Measurements from ENCODE around the gene SRGAP1.
A peak's percentile ranks its signal among the peaks of the same experiment; 100 is the strongest.

Gene SRGAP1

GRCh38 chr12:64065881-64066451 is 221.5 kb downstream of the SRGAP1 start:
- TF ChIP-seq GATA3 (IDR thresholded peaks at IDR 0.05; ENCODE audit: low read depth, low read length) (no peak), GATA2 (IDR thresholded peaks at IDR 0.05; ENCODE audit: low read depth, low read length) (no peak)

DNA sequence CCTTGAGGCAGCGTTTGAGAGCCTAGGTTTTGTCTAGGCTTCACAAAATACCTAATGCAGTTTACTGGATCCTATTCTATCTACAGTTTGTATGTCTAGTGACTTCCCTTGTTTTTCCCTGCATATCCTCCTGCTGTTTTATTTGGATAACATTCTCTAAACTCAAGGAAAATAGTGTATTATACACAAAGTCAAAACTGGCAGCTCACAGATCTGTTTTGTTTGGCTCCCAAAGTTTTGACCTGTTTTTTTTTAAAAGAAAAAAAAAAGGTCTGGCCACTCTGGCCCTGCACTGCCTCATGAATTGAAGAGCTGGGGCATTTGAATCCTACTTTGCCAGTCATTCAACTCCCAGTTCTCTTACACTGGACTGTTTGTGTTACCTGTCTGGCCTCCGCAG is 222.3 kb downstream of the SRGAP1 start:
- TF ChIP-seq GATA3 (IDR thresholded peaks at IDR 0.05; ENCODE audit: low read depth, low read length) (no peak), GATA2 (IDR thresholded peaks at IDR 0.05; ENCODE audit: low read depth, low read length) (no peak)

- TF ChIP-seq GATA2 (IDR thresholded peaks at IDR 0.05; ENCODE audit: low read depth, low read length) (no peak), GATA3 (IDR thresholded peaks at IDR 0.05; ENCODE audit: low read depth, low read length) (no peak)
Measured at GRCh38 chr12:64070454-64070853, 226.0 kb downstream of the SRGAP1 start.

- no peak for TF ChIP-seq GATA2 (IDR thresholded peaks at IDR 0.05; ENCODE audit: low read depth, low read length)
- TF ChIP-seq GATA3 (IDR thresholded peaks at IDR 0.05; ENCODE audit: low read depth, low read length) = no peak
Measured at GRCh38 chr12:64072916-64073575, 228.5 kb downstream of the SRGAP1 start.

DNA sequence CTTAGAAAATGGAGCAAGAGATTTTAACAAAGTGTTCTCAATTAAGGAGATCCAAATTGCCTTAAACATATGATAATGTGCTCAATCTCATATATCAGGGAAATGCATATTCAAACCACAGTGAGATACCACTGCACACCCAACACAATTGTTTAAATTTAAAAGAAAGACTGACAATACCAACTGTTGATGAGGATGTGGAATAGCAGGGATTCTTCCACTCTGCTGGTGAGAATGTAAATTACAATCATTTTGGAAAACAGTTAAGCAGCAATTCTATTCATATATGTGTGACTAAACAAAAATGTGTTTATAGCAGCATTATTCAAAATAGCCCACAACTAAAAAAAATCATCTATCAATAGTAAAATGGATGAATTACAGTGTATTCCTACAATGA is 233.4 kb downstream of the SRGAP1 start:
- TF ChIP-seq GATA3 (IDR thresholded peaks at IDR 0.05; ENCODE audit: low read depth, low read length) (no peak), GATA2 (IDR thresholded peaks at IDR 0.05; ENCODE audit: low read depth, low read length) (no peak)

- TF ChIP-seq GATA2 (IDR thresholded peaks at IDR 0.05; ENCODE audit: low read depth, low read length) (no peak), GATA3 (IDR thresholded peaks at IDR 0.05; ENCODE audit: low read depth, low read length) (no peak)
Measured at GRCh38 chr12:64080319-64081007, 236.0 kb downstream of the SRGAP1 start.

GRCh38 chr12:64081008-64081404 is 236.5 kb downstream of the SRGAP1 start:
- TF ChIP-seq GATA3 (IDR thresholded peaks at IDR 0.05; ENCODE audit: low read depth, low read length) (no peak), GATA2 (IDR thresholded peaks at IDR 0.05; ENCODE audit: low read depth, low read length) (no peak)

GRCh38 chr12:64082116-64082515 is 237.6 kb downstream of the SRGAP1 start:
- no peak for TF ChIP-seq GATA2 (IDR thresholded peaks at IDR 0.05; ENCODE audit: low read depth, low read length)
- TF ChIP-seq GATA3 (IDR thresholded peaks at IDR 0.05; ENCODE audit: low read depth, low read length) = no peak

DNA sequence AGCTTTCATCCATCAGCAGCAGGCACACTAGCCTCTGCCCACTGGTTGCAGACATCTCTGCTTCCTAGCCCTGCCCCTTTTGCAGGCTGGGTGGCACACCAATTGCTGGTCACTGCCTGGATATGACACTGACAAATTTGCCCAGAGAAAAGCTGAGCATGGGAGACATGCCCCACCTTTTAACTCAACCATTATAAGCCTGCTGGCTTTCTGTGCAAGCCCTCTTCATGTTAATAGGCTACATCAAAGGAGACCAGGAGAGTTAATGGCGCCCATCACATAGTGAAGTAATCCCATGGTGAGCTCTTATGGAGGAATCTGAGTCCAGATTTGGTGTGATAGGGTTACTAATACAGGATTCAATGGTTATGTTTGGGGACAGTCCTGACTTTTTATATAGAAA is 238.4 kb downstream of the SRGAP1 start:
- TF ChIP-seq GATA3 (IDR thresholded peaks at IDR 0.05; ENCODE audit: low read depth, low read length) = no peak
- TF ChIP-seq GATA2 (IDR thresholded peaks at IDR 0.05; ENCODE audit: low read depth, low read length) = no peak

DNA sequence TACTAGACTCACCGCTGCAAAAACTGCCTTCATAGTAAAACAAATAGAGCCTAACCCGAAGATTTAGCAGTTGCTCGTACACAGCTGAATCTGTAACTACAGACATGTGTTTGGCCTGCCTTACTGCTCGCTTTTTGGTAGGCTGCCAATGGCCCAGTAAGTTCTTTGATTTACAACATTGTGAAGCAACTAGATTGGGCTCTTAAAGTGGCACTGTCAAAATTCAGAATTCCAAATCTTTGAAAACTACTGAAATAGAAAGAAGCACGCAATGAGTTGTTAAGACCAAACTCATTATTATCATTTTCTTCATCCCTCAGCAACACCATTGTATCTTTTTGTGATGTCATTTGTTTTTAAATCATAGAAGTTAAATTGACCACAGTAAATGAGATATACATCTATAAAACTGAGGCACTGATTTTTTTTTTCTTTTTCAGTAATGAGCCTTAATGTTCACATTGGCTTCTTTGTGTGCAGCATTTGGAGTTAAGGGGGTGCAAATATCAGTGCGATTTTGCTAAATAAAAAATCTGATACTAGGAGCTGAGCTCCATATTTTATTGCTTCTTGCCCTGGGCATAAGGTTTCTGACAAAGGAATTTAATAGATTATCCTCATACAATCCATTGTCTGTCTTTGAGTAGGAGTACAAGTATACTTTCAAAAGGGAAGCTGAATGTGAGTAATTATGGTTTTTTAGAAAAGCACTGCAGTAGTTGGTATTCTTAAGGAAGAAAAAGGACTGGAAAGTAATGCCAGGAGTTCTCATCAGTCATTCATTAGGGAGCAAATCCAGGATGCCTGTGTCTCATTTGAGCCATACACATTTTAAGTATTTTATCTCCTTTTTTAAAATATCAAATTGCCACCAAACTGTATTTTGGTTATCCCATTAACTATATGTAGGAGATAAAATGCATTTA is 239.0 kb downstream of the SRGAP1 start:
- TF ChIP-seq GATA2 (IDR thresholded peaks at IDR 0.05; ENCODE audit: low read depth, low read length) (no peak; the same call in 1 of the 2 replicates), GATA3 (IDR thresholded peaks at IDR 0.05; ENCODE audit: low read depth, low read length) (0 out of 2 replicates have a peak, but pooled peaks have one; percentile 19)

- TF ChIP-seq GATA2 (IDR thresholded peaks at IDR 0.05; ENCODE audit: low read depth, low read length) = no peak
- no peak for TF ChIP-seq GATA3 (IDR thresholded peaks at IDR 0.05; ENCODE audit: low read depth, low read length)
Measured at GRCh38 chr12:64085154-64085553, 240.7 kb downstream of the SRGAP1 start.

- TF ChIP-seq GATA3 (IDR thresholded peaks at IDR 0.05; ENCODE audit: low read depth, low read length) (no peak), GATA2 (IDR thresholded peaks at IDR 0.05; ENCODE audit: low read depth, low read length) (no peak)
Measured at GRCh38 chr12:64085996-64086395, 241.5 kb downstream of the SRGAP1 start.

GRCh38 chr12:64086946-64087345 is 242.4 kb downstream of the SRGAP1 start:
- no peak for TF ChIP-seq GATA3 (IDR thresholded peaks at IDR 0.05; ENCODE audit: low read depth, low read length)
- TF ChIP-seq GATA2 (IDR thresholded peaks at IDR 0.05; ENCODE audit: low read depth, low read length) = no peak

- TF ChIP-seq GATA3 (IDR thresholded peaks at IDR 0.05; ENCODE audit: low read depth, low read length) (no peak), GATA2 (IDR thresholded peaks at IDR 0.05; ENCODE audit: low read depth, low read length) (no peak)
Measured at GRCh38 chr12:64087761-64088160, 243.3 kb downstream of the SRGAP1 start.

All from SH-SY5Y (cell line).